Measurements from ENCODE around the gene CPNE5. TPM values are rescaled to one million over a fixed set of nuclear protein-coding genes. Genes with fewer than 3 reads are reported as not detected.

The CPNE5 gene
- total and polyA plus RNA-seq, 9 of the 15 experiments (the other 6 are each of a cell fraction or from before 2014, with no cell fraction given): 0.14 to 1.0 (median 0.46) TPM; not detected in 2

DNA sequence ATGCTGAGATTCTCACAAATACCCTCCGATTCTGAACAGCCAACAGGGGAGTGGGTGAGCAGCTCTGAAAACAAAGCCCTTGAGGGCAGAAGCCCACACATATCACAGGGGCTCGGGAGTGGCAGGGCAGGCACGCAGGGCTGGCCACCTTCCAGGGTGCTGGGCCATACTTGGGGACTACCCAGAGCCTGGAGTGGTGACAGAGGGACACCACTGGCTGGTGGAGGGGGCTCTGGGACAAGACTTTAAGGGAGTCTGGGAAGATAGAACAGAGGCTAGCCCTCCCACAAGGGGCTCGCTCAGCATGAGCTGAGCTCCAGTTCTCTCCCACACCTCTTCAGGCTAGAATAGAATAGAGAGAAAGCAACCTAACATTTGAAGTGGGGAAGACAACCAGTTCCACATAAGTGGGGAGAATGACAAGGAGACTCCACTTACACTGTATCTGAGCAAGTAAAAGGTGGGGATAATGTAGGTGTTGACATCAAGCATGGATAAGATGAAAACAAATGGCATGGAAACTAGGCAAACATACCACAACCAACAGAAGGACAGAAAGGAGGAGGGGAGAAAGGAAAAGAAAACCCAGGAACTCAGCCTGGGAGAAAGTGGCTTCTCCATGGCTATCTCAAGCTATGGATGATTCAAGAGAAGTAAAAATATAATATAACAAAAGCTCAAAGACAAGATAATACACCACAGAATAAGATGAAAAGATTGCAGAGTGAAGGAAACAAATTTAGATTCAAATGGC lies 28.4 kb upstream of the CPNE5 start (continued):
- TF ChIP-seq, protein P1, sequence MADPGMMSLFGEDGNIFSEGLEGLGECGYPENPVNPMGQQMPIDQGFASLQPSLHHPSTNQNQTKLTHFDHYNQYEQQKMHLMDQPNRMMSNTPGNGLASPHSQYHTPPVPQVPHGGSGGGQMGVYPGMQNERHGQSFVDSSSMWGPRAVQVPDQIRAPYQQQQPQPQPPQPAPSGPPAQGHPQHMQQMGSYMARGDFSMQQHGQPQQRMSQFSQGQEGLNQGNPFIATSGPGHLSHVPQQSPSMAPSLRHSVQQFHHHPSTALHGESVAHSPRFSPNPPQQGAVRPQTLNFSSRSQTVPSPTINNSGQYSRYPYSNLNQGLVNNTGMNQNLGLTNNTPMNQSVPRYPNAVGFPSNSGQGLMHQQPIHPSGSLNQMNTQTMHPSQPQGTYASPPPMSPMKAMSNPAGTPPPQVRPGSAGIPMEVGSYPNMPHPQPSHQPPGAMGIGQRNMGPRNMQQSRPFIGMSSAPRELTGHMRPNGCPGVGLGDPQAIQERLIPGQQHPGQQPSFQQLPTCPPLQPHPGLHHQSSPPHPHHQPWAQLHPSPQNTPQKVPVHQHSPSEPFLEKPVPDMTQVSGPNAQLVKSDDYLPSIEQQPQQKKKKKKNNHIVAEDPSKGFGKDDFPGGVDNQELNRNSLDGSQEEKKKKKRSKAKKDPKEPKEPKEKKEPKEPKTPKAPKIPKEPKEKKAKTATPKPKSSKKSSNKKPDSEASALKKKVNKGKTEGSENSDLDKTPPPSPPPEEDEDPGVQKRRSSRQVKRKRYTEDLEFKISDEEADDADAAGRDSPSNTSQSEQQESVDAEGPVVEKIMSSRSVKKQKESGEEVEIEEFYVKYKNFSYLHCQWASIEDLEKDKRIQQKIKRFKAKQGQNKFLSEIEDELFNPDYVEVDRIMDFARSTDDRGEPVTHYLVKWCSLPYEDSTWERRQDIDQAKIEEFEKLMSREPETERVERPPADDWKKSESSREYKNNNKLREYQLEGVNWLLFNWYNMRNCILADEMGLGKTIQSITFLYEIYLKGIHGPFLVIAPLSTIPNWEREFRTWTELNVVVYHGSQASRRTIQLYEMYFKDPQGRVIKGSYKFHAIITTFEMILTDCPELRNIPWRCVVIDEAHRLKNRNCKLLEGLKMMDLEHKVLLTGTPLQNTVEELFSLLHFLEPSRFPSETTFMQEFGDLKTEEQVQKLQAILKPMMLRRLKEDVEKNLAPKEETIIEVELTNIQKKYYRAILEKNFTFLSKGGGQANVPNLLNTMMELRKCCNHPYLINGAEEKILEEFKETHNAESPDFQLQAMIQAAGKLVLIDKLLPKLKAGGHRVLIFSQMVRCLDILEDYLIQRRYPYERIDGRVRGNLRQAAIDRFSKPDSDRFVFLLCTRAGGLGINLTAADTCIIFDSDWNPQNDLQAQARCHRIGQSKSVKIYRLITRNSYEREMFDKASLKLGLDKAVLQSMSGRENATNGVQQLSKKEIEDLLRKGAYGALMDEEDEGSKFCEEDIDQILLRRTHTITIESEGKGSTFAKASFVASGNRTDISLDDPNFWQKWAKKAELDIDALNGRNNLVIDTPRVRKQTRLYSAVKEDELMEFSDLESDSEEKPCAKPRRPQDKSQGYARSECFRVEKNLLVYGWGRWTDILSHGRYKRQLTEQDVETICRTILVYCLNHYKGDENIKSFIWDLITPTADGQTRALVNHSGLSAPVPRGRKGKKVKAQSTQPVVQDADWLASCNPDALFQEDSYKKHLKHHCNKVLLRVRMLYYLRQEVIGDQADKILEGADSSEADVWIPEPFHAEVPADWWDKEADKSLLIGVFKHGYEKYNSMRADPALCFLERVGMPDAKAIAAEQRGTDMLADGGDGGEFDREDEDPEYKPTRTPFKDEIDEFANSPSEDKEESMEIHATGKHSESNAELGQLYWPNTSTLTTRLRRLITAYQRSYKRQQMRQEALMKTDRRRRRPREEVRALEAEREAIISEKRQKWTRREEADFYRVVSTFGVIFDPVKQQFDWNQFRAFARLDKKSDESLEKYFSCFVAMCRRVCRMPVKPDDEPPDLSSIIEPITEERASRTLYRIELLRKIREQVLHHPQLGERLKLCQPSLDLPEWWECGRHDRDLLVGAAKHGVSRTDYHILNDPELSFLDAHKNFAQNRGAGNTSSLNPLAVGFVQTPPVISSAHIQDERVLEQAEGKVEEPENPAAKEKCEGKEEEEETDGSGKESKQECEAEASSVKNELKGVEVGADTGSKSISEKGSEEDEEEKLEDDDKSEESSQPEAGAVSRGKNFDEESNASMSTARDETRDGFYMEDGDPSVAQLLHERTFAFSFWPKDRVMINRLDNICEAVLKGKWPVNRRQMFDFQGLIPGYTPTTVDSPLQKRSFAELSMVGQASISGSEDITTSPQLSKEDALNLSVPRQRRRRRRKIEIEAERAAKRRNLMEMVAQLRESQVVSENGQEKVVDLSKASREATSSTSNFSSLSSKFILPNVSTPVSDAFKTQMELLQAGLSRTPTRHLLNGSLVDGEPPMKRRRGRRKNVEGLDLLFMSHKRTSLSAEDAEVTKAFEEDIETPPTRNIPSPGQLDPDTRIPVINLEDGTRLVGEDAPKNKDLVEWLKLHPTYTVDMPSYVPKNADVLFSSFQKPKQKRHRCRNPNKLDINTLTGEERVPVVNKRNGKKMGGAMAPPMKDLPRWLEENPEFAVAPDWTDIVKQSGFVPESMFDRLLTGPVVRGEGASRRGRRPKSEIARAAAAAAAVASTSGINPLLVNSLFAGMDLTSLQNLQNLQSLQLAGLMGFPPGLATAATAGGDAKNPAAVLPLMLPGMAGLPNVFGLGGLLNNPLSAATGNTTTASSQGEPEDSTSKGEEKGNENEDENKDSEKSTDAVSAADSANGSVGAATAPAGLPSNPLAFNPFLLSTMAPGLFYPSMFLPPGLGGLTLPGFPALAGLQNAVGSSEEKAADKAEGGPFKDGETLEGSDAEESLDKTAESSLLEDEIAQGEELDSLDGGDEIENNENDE (IDR thresholded peaks at IDR 0.05; ENCODE audit: low read depth, low read length): no peak
- TF ChIP-seq ZNF133 (CRISPR knock-in tag; IDR thresholded peaks at IDR 0.05): no peak
- TF ChIP-seq MTA2 (IDR thresholded peaks at IDR 0.05; ENCODE audit: low read depth): no peak
- no peak for TF ChIP-seq MAFG (tag; conservative IDR thresholded peaks at IDR 0.05)
